ENCODE measurements around the gene KCTD13.

GRCh38 chr16:29925781-29926710, at the start of gene KCTD13:
- no peak for TF ChIP-seq RCOR1 (IDR thresholded peaks at IDR 0.05; ENCODE audit: low read depth, low read length)
- TF ChIP-seq CEBPB (IDR thresholded peaks at IDR 0.05) = no peak
- no peak for TF ChIP-seq RNF2 (IDR thresholded peaks at IDR 0.05; ENCODE audit: borderline replicate concordance, low read depth)
- TF ChIP-seq CTCF (IDR thresholded peaks at IDR 0.05) = no peak
- no peak for TF ChIP-seq NPAS2 (CRISPR knock-in tag; IDR thresholded peaks at IDR 0.05; ENCODE audit: borderline replicate concordance)
- TF ChIP-seq ESRRA (IDR thresholded peaks at IDR 0.05; ENCODE audit: borderline replicate concordance, low read length) = no peak
- TF ChIP-seq EP300 (IDR thresholded peaks at IDR 0.05) = no peak
- no peak for TF ChIP-seq POLR2AphosphoS2 (conservative IDR thresholded peaks at IDR 0.05; ENCODE audit: low read length)
- TF ChIP-seq MAX (IDR thresholded peaks at IDR 0.05) = peak; percentile 72
- TF ChIP-seq RAD21 (conservative IDR thresholded peaks at IDR 0.05 in 1 of 2, IDR thresholded peaks at IDR 0.05 in 1 of 2) = peak in 1 of 2 experiments; percentile 43; a peak in 2 of 5 replicates
- TF ChIP-seq PBX3 (IDR thresholded peaks at IDR 0.05) = no peak; the same call in 1 of the 2 replicates
- no peak for TF ChIP-seq CBX2 (IDR thresholded peaks at IDR 0.05; ENCODE audit: borderline replicate concordance, low read depth)
- no peak for TF ChIP-seq EHF (CRISPR knock-in tag; IDR thresholded peaks at IDR 0.05)
- TF ChIP-seq POLR2A (IDR thresholded peaks at IDR 0.05; ENCODE audit: low read length) = peak; percentile 96

Data from A549 (cell line).